Inferior parietal cortex (tissue), 1 donor: ENCODE data around the gene AAMP.

Experiments used
- DNase-seq: peaks from one replicate; pipeline ENCODE4 v3.0.0-alpha.2; 2016; ENCODE audit errors: extremely low spot score

Gene AAMP

DNA sequence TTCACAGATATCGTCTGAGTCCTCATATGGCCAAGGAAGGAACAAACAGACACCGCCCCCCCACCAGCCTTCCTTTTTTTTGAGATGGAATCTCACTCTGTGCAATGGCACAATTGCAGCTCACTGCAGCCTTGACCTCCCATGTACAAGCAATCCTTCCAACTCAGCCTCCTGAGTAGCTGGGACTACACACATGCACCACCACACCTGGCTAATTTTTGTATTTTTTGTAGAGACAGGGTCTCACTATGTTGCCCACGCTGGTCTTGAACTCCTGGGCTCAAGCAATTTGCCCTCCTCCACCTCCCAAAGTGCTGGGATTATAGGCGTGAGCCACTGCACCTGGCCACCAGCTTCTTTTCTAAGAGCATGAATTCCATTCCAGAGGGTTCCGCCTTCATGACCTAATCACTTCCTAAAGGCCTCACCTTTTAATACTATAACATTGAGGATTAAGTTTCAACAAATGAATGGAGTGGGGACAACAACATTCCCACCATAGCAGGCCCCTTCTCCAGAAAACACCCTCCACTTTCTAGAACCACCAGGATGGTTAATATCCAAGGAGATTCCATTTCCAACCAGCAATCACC, 24.6 kb upstream of the AAMP start:
- DNase-seq, result no peak

DNA sequence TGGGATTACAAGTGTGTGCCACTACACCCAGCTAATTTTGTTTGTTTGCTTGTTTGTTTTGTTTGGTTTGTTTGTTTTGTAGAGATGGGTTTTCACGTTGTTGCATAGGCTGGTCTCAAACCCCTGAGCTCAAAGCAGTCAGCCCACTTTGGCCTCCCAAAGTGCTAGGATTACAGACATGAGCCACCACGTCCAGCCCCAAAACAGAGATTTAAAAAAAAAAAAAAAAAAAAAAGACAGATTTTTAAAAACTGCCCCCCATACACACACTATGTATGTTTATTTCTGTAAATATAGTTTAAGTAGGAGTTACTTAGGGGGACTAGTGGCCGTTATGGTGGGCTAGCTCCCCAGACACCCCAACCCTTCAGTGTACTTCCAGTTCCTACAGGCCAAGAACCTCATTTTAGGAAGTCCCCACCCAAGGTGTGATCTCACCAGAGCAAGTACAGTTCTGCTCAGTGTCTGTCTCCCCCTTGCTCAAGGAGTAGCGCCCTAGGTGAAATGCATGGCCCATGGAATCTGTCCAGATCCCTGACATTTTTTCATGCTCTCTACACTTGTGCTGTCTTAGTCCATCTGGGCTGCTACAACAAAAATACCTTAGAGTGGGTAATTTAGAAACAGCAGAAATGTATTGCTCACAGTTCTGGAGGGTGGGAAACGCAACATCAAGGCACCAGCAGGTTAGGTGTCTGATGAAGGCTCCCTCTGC, 23.9 kb upstream of the AAMP start:
- no peak for DNase-seq

DNA sequence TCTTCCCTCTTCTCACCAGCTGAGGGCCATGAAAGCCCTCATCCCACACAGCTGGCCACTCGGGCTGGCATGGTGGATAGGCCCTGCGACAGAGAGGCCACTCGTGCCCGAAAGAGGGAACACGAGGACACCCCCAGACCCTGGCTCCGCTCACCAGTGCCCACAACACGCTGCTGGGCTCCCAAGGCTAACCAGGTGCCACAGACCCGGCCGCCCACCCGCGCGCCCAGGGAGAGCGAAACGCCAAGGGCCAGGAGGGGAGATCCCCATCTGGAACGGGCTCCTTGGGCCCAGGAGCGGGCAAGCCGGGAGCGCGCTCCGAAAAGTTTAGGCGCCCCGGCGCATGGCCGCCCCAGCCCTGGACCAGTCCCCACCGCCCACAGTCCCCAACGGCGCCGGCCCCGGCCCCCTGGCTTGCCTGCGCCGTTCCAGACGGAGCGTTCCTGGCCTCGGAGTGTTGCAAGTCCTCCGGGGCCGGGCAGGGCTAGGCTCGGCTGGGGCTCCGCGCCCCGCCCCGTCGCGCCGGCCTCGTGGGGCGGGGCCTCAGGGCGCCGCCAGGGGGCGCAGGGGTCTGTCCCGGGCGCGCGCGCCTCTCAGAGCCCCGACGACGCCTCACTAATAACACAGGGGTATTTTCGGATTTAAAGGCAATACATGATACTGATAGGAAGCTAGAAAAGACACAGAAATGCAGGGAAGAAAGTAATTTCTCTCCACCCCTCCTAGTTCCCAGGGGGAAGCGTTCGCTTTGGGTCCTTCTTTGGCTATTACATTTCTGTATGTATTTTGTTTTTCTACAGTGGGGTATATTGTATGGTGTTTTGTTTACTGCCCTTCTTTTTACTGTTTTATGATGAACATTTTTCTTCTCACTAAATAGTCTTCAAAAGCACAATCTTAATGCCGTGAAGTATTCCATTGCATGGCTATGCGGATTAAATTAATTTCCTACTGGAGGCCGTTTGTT, 22.4 kb upstream of the AAMP start, which contains the start of gene TMBIM1:
TMBIM1 (minus strand) TSS at position 456 of the 967 bp plus-strand sequence. CDS start 10,362 bp downstream, outside the sequence.
- no peak for DNase-seq

DNA sequence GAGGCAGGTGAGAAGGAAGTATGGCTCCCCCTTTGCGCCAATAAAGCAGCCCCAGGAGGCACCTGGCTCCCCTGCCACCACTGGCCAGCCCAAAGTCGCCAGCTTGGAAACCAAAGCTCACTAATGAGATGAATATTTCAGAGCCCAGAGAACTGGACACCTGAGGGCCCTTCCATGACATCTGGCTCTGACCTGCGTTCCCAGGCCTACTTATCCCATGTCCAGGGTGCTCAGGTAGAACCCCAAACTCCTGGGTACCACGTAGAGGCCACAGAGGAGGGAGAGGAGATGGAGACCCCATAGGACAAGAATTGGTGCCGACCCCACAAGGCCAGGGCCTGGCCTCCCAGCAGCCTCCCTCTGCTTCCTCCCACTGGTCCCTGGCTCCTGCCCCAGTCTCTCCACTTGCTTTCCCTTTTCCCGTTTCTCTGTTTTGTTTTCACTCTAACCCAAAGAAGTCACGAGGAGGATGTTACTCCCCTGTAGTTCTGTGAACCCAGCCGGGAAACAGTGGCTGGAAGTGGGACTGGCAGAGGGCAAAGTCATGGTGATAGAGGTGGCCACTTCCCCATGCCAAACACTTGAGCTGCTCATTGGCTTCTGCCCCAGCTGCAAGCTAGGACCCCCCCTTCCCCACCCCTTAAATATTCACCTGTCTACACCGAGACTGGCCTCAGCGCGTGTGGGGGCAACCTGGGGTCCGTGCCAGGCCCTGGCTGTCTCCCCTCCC, 21.5 kb upstream of the AAMP start:
- no peak for DNase-seq

DNA sequence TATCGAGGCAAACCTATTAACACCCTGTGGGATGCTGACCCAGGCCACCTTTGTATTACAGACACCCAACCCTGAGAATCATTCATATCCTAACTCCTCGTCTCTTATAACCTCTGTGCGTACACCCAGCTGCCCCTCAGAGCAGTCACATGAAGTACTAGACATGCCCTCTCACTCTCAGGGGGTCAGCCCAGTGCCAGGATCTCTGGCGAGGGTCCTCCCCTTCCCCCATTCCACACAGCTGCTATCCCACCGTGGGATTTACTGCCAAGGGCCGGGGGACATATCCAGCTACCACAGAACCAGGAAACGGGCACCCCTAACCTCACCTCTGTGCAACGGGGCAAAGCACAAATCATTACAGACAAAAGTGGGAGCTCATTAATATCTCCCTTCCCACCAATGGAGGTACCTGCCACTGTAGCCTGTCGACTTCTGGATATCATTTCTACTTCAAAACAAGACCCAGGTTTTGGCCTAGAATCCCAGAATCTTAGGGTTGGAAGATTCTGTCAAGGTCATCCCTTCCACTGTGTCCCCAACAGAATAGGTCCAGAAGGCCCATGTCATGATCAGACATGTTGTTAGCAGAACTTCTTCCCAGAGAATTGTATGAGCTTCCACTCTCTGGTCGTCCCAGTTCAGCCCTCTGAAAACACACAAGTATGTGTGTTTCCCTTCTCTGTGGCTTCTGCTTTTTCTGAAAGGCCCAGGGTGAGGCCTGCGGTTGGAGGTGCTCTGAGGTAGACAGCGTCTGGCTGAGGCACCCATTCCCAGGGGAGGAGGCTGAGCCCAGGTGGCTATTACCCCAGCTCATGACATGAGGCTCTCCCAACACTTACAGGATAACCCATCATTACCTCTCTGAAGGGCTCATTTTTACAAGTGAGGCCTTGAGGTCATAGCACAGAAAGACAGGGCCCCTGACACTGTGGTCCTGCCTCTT, 20.7 kb upstream of the AAMP start:
- DNase-seq, result no peak

DNA sequence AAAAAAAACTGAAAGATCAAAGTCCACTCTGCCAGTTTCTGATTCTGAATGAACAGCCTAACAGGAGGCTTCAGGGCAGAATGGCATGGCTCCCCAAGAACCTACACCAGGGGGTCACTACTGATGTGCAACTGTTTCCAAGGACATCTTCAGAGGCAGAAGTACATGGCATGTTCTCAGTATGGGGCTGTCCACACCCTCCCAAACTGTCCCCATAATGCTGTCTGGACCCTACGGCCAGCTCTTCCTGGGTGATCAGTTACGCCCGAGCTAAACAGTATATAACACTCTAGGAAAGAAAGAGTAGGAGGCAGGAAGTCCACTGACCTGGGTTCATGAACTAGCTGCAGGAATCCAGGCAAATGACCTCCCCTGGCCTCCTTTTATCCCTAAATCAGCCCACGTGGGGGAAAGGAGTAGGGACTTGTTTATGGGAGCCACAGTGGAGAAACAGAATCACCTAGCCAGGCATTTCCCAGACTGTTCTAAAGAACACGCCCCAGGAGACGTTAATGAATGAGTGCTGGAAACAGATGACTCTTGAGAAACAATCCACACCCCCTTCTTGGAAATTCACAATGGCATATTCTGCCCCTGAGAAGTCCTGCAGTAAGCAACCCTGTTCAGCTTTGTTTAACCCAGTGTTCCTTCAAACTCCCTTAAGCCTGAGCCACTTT, 19.8 kb upstream of the AAMP start:
- no peak for DNase-seq

DNA sequence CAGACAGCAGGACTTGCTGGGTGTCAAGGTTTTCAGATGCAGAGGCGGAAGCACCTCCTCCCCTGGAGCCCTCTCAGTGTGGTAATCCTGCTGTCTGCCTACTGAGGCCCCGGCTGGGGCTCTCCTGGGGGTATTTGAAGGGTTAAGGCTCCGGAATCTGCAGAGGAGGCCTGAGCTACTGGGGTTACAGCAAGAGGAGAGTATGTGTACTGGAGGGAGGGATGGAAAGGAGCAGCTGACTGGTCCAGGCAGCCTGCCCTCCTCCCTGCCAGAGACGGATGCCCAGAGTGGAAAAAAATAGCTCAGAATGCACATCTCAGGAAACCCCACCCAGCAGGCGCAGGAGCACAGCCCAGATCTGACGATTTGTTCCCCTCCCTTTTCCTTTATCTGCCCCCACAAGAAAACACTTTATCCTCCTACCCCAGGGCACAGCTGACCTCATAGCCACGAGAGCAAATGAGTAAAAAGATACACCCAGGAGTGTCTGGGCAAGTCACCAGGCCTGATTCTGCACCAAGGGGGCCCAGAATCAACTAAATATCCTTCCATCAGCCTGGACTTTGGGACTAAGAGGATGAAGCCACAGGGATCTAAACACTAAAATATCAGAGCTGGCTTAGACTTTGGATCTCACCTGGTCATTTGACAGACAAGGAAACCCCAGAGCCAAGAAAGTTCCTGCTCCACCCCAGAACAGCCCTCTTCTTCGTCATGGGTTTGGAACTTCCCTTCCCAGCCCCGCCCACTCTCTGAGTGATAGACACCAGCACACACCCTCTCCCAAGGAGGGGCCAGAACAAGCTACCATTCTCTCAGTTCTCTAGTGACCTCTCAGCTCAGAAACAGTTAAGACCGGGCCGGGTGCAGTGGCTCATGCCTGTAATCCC, 16.9 kb upstream of the AAMP start:
- peak; percentile 88 for DNase-seq

DNA sequence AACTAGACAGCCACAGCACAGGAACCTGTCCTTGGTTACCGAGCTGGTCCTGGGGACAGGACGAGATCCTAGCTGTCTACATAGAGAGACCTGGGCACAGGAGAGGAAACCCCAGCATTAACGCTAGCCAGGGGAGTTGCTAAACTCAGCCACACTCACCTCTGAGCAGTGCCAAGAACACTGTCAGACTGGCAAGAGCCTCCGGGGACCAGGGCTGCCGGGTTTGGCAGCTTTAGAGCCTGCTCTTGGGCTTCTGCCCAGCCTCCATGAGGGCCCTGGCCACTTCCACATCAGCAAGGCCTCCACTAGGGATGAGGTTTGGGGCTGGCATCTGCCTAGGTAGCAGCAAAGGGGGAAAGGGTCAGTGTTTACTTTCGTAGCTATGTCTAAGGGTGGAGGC, 15.7 kb upstream of the AAMP start:
- DNase-seq, result no peak

DNA sequence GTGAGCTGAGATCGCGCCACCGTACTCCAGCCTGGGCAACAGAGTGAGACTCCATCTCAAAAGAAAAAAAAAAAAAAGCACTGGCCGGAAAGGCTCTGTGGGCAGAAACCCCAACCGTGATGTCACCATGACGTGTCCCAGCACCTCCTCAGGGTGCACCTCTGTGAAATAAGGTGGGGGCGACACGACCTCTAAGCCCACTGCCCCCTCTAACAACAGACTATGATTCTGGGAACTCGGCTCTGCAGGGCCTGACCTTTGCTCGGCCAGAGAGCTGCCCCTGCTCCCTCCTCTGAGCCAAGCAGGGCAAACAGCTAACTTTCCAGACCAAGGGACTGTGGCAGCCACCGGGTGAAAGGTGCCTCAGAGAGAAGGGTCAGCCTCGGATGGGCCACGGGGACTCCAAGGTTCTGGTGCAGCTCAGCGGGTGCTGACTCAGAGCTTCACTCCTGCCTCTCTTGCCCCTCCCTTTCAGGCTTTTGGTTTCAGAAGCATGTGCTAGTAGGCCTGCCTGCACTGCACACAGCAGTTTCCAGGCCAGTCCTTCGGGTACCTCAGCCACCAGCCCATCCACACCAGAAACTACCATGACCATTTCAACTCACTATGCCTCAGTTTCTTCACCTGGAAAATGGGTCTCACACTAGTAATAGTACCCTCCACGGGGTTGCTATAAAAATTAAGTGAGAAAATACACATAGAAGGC, 14.3 kb upstream of the AAMP start:
- DNase-seq, result no peak

DNA sequence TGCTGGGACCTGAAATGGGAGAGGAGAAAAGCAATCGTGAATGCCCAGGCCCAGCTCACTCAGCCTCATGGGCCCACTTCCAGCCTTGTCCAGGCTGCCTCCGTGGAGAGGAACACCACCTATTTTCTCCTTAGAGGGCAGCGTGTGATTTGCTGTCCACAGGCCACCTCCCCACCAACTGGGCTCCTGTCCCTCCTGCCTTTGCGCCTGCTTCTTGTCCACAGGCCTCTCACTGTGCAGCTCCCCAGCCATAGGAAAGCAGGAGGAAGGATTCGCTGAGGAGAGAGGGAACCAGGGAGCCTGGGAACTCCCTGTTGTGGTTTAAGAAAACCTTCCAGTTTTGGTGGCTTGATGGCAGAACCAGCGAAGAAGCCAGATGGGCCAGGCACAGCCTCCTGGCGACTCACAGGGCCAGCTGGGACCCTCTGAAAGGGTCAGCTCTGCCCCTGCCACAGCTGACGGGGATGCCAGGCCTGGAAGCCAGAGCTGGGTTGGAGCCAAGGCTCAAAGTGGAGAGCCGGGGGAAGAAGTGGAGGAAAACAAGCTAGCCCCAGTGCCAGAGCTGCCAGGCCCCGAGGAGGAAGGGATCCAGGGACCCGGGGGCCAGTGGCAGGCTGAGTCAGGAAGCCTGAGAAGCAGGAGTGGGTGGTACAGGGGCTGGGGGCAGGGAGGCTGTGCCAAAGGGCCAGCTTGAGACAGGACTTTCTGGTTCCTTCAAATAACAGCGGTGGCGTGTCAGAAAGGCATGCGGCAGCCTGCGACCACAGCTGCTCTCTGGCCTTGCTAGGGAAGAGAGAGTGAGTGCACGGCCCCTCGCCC, 12.4 kb upstream of the AAMP start:
- DNase-seq, result no peak

DNA sequence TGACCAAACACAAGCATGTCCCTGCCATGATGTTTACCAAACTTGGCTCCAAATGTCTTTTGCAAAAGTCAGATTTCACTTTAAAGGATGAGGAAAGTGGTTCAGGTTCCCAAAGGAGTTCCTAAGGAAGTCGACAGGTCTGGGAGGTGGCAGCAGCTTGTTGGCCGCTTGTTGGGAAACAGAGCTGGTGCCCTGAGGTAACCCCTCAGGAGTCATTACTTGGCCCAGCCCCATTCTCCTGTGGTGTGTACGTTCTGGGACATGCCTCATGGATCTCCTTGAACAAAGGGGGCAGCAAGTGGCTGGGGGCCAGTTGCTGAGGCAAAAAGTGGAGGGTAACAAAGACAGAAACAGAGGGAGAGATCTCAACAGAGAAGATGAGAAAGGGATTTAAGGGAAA, 11.5 kb upstream of the AAMP start:
- no peak for DNase-seq

DNA sequence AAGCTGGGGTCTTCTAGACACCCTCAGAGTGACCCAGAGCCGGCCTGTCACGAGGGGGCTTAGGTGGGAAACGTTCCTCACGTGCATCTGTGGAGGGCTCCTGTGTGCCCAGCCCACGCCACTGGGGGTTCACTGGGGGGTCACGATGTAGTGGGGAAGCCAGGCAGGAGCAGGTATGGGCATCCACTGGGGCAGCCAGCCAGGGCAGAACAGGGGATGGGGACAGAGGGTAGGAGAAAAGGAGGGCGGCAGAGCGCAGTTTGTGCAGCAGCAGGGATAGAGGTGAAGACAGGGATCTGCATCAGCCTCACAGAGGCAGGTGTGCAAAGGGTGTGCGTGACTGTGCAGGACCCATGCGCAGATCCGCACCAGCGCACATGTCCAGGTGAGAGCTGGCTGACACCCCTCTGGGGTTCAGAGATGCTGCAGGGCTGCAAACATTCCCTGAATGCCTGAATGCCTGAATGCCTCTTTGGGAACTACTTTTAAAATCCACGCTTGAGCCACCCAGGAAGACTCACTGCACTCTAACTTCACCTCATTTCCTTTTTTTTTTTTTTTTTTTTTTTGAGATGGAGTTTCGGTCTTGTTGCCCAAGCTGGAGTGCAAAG, 10.4 kb upstream of the AAMP start:
- DNase-seq, result no peak

DNA sequence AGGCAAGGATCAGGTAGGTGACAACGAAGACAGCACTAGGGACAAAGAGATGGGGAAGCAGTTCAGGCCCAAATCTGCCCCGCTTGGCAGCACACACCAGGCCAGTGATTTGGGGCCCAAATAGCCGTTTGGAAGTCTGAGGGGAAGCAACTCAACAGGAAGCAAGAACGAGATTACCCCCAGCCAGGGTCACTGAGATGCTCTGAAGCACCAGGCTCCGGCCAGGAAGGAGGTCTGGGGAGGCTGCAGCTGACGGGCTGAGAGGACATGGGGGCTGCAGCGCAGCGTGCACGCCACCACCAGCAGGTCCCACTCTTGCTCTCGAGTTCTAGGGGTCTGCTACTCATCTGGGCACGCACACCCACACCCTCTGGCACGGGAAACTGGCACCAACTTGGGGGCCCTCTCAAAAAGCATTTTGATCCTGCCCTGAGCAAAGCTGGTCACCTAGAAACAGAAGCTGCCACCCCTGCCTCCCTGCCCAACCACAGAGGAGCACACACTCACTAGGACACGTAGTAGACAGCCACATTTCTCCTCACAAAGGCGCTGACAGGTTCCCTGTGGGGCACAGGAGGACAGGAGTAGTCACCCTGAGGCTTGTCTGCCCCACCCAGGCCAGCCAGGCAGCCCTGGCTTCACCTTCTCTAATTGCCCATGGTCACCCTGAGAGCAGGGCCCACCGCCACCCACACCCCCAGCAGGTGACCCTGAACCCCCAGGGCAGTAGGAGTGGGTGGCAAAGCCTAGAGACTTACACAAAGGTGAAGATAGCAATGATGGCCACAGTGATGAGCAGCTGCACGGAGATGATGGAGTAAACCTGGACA, 8.8 kb upstream of the AAMP start:
- no peak for DNase-seq

DNA sequence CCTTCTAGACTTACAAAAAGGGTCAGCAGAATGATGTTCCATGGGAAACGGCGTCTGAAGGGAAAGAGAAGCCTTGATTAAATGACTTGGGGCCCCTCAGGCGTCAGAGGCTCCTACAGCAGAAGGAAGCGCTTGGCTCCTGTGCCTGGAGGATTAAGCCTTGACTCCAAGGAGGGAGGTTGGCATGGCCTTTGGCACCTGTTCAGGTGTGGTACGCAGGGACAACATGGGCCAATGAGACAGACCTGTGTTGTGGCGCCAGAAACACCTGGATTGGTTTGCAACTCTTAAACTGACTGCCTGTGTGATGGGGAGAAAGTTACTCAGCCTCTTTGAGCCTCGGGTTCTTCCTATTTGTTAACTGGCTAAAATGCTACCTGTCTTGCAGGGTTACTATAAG, 8.0 kb upstream of the AAMP start:
- no peak for DNase-seq

DNA sequence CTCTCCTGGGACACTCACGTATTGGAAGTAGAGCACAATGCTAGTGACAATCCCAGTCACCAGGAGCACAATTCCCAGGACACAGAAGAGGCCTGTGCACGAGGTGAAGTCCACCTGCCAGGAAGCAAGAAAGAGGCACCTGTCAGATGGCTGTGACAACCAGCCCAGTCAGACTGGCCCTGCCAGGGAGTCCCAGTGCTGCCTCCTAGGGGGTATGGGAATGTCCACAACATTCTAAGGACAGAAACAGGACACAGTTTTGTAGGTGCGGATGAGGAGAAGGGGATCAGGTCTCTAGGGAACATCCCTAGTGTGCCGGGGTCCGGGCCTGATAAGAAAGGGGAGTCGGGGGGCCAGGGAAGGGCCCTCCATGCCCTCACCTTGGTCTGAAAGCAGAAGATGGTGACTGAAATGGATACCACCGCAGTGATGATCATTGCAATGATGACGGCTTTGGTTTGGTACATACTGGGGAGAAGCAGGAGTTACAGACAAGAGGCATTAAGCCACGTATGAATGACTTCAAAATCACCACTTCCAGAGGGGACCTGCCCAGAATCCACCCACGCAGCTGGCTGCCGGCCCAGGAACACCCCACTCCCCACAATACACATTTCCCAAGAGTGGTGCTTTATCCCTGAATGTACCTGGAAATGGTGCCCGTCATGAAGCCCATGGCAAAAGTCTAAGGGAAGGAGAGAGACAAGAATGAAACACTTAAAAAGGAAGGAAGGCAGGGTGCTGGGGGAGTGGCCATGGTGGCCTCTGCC, 7.2 kb upstream of the AAMP start:
- DNase-seq, result no peak
